DMS114 treated with DMSO at 0.1 percent for 48 hours (cell line): ENCODE results near the gene AQP10.
"Not testable (repeated sequence)": the region's sequence is repeated elsewhere in the genome, so short reads cannot be mapped to it uniquely, and the experiment has no call there.

Experiments used
- DNase-seq: peaks from one replicate; lab custom pipeline; 2025; ENCODE audit not compliant: unreplicated experiment; lab: John Stamatoyannopoulos, UW

AQP10 gene

GRCh38 chr1:154342836-154343472, 22.1 kb downstream of the AQP10 start:
- no peak for DNase-seq

GRCh38 chr1:154344977-154345837, 24.3 kb downstream of the AQP10 start:
- DNase-seq: peak; percentile 28

- no peak for DNase-seq
Observed at GRCh38 chr1:154346276-154346917, 25.5 kb downstream of the AQP10 start.

GRCh38 chr1:154347961-154348360, 27.1 kb downstream of the AQP10 start:
- no peak for DNase-seq

- DNase-seq: no peak
Observed at GRCh38 chr1:154348429-154349076, 27.7 kb downstream of the AQP10 start.

GRCh38 chr1:154349121-154349520, 28.2 kb downstream of the AQP10 start:
- no peak for DNase-seq

- DNase-seq: no peak
Observed at GRCh38 chr1:154350383-154350782, 29.5 kb downstream of the AQP10 start.

- no peak for DNase-seq
Observed at GRCh38 chr1:154351363-154352068, 30.6 kb downstream of the AQP10 start.

GRCh38 chr1:154352245-154352580, 31.3 kb downstream of the AQP10 start:
- DNase-seq: no peak

GRCh38 chr1:154352581-154353459, 31.9 kb downstream of the AQP10 start:
- peak; percentile 65 for DNase-seq

GRCh38 chr1:154353460-154353904, 32.6 kb downstream of the AQP10 start:
- DNase-seq: peak; percentile 53

GRCh38 chr1:154353966-154354365, 33.1 kb downstream of the AQP10 start:
- DNase-seq: no peak

- no peak for DNase-seq
Observed at GRCh38 chr1:154358519-154358918, 37.6 kb downstream of the AQP10 start.

- DNase-seq: no peak
Observed at GRCh38 chr1:154360288-154360687, 39.4 kb downstream of the AQP10 start.

- DNase-seq: not testable (repeated sequence)
Observed at GRCh38 chr1:154360881-154361280, 40.0 kb downstream of the AQP10 start.

GRCh38 chr1:154361357-154361756, 40.5 kb downstream of the AQP10 start:
- DNase-seq: no peak

- DNase-seq: no peak
Observed at GRCh38 chr1:154371436-154371835, 50.5 kb downstream of the AQP10 start.

- not testable (repeated sequence) for DNase-seq
Observed at GRCh38 chr1:154373777-154374357, 53.0 kb downstream of the AQP10 start.
